Skeletal muscle cell (primary cell): ENCODE measurements around the gene DNAJB12.
"Not testable (repeated sequence)": the region's sequence is repeated elsewhere in the genome, so short reads cannot be mapped to it uniquely, and the experiment has no call there.

Source experiments
- DNase-seq: peaks from one replicate; pipeline ENCODE4 v3.0.0-alpha.2; 2010; ENCODE audit warnings: low read depth
- H3K4me3 ChIP-seq: 2 replicates; pipeline ENCODE4 v1.5.1; 2011; ENCODE audit warnings: low read depth, mild to moderate bottlenecking, control low read depth, low read length, moderate library complexity

The DNAJB12 gene

DNA sequence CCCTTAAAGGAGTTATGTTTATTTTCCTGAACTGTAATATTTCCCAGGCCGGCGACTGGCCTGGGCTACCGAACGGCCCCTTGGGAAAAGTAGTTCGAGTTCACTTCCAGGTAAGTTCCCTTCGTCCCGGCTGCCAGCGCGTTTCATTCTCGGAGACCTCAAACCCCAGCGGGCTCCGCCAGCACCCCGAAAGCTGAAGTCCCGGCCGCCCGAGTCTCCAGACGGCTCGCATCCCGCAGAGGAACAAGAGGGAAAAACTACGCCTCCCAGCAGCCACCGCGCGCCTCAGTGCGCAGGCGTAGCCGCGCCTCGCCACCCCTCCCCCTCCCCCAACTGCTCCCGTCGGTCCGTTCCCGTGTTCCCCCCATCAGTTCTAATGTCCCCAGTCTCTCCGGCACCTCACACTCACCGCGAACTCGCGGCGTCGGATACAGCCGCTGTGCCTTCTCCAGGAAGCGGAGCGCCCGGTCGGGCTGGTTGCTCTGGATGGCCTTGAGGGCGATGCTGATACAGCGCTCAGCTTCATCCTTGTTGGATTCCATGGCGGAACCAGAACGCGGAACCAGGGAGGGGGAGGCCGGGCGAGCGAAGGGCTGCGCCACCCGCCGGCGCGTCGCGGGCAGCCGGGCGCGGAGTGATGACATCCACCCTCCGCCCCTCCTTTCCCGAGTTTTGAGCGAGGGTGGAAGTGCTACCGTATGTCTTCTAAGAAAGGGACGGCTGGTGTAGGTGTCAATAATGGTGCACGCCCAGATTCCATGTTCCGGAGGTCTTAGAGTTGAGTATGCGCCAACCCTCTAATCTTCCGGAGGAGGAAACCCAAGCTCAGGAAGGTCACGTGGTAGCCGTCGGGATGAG lies at the start of gene DNAJB12:
Gene DNAJB12 (minus strand): TSS at position 564 of the 858 bp plus-strand sequence. CDS start 22 bp downstream, at position 542.
- DNase-seq, result peak; percentile 89
- peak within 1 kb of the TSS; percentile 84 for H3K4me3 ChIP-seq

DNA sequence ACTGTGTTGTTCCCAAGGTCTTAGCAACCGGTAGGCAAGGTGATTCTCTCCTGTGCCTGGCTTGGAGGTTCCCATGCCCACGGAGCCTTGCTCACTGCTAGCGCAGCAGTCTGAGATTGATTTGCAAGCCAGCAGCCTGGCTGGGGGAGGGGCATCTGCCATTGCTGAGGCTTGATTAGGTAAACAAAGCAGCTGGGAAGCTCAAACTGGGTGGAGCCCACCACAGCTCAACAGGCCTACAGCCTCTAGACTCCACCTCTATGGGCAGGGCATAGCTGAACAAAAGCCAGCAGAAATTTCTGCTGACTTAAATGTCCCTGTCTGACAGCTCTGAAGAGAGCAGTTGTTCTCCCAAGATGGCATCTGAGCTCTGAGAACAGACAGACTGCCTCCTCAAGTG lies 40.9 kb upstream of the DNAJB12 start:
- not testable (repeated sequence) for H3K4me3 ChIP-seq, DNase-seq

DNA sequence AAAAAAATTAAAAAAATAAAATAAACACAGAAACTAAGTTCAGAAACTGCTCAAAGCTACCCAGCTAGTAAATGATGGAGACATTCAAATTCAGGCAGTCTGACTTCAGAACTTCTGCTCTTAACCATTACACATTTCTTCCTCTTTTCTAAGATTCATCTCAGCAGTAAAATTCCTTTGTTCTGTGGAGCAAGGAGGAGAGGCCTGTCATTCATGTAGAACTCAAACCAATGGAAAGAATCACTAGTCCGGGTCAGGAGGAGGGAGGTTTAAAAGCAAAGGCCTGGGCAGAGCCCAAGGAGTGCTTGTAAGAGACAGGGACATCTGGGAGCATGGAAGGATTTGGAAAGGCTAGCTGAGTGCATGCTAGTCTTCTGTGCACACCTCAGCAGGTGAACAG lies 37.9 kb upstream of the DNAJB12 start:
- no peak for DNase-seq
- no peak overlapping the region for H3K4me3 ChIP-seq

DNA sequence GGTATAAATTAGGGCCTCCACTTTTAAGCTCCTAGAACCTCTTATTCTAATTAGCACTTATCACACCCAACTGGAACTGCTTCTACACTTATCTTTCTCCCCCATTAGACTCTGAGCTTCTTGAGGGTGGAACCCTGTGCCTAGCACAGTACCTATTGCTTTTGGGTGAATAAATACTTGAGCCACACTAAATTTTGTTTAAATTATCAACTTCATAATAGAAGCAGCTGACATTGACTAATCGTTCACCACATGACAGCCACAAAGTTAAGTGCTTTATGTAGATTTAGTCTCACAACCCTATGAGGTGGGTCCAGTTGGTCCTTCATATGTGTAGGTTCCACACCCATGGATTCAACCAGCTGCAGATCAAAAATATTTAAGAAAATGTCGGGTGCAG lies 36.0 kb upstream of the DNAJB12 start:
- H3K4me3 ChIP-seq, result no peak overlapping the region
- no peak for DNase-seq

GRCh38 chr10:72389716-72390115 lies 35.0 kb upstream of the DNAJB12 start:
- no peak for DNase-seq

DNA sequence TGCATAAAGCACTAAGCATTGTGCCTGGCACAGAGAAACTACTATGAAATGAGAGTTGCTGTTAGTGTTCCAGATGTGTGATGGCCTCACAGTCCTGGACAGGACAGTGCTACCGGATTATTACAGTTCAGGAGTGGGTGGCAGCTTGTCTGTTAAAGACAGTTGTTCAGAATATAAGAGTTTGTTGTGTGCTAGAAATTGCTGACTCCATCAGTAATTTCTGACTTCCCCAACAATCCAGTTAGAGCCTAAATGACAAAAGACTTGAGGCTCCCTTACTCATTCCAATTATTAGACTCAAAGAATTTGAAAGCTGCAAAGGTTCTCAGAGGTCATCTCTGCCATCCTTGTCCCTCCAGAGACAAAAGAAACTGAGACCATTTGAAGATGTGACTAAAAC lies 34.3 kb upstream of the DNAJB12 start:
- no peak overlapping the region for H3K4me3 ChIP-seq
- no peak for DNase-seq

More at GRCh38 chr10:72389716-72390115, 35.0 kb upstream of the DNAJB12 start:
- H3K4me3 ChIP-seq, result no peak overlapping the region

GRCh38 chr10:72388062-72388461 lies 33.3 kb upstream of the DNAJB12 start:
- H3K4me3 ChIP-seq, result no peak overlapping the region
- no peak for DNase-seq

GRCh38 chr10:72386916-72387586 lies 32.3 kb upstream of the DNAJB12 start:
- no peak for DNase-seq

GRCh38 chr10:72385724-72386123 lies 31.0 kb upstream of the DNAJB12 start:
- H3K4me3 ChIP-seq, result no peak overlapping the region
- DNase-seq, result no peak

More at GRCh38 chr10:72386916-72387586, 32.3 kb upstream of the DNAJB12 start:
- no peak overlapping the region for H3K4me3 ChIP-seq

DNA sequence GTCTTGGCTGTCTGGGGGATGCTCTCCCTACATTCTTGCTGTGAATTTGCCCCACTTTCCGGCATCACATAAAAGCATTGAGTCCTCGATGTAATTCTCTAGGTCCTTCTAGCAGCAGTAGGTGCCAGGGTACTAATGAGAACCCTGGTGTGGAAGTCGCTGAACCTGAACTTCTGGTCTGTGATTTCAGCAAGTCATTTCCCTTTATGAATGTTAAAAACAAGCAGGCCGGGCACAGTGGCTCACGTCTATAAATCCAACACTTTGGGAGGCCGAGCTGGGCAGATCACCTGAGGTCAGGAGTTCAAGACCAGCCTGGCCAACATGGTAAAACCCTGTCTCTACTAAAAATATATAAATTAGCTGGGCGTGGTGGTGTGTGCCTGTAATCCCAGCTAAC lies 30.3 kb upstream of the DNAJB12 start:
- DNase-seq, H3K4me3 ChIP-seq: not testable (repeated sequence)

DNA sequence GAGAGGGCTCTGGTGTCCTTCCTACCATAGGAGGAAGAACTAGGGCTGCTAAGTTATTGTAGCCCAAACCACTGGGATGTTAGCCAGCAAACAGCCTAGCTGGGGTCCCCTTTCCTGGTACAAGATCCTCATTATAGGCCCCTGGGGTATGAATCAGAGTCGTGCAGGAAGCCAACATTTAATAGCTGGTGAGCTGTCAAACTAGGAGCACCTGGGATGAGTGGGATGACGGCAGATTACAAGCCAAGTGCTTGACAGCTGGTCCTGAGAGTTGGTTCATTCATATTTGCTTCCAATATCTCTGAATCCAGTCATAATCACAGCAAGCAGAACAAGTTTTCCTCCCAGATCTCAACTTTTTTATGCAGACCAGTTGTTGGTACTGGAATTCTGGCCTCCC lies 25.1 kb upstream of the DNAJB12 start:
- H3K4me3 ChIP-seq, result no peak overlapping the region
- peak; percentile 69 for DNase-seq

GRCh38 chr10:72379062-72379461 lies 24.3 kb upstream of the DNAJB12 start:
- no peak for DNase-seq
- H3K4me3 ChIP-seq, result no peak overlapping the region

- DNase-seq, result no peak
- no peak overlapping the region for H3K4me3 ChIP-seq
These were observed 20.9 kb upstream of the DNAJB12 start for GRCh38 chr10:72375585-72375984.

DNA sequence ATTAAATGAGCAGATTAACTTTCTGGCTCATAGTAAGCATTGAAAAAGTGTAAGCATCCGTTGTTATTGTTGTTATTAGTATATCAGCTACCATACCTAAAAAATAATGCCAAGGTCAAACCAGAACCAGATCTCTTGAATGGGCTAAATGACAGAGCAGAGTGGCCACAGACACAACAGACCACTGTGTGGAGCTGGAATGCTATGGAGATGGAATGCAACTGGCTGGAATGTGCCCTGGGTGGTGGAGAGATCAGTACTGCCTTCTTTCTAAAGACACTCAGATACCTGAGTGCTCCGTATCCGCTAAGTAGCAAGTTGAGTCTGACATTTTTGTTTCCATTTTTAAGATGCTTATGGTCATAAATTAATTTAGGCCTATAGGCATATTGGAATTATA lies 20.5 kb upstream of the DNAJB12 start:
- no peak for DNase-seq
- H3K4me3 ChIP-seq, result no peak overlapping the region

- no peak for DNase-seq
- H3K4me3 ChIP-seq, result no peak overlapping the region
These were observed 15.5 kb upstream of the DNAJB12 start for GRCh38 chr10:72370201-72370722.

DNA sequence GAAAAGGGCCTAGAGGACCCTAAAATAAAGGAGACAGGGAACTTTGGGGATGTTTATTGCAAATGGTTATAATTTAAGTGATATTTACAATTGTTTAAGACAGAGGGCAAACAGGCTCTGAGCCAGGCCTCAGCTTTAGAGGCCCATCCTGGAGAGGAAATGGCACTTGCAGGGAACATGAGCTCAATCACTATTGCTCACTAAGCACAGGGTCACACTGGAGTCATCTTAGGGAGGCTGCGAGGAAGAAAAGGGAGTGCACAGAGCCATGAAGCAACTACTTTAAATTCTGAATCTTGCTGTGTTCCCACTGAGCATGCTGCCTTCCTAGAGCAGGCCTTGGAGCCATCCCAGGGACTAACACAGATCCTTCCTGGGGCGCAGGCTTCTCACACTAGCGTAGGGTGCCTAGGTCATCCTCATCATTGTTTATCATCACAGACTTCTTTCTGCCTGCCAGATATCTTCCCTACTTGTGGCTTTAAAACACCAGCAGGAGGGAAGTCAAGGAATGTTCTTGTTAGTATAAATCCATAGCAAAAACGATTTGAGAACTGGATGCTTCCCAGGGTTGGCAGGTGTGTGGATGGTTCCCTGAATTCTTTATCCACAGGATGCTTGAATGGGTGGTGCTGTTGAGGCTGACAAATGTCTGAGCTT lies 12.7 kb upstream of the DNAJB12 start:
- DNase-seq, result no peak
- no peak overlapping the region for H3K4me3 ChIP-seq

DNA sequence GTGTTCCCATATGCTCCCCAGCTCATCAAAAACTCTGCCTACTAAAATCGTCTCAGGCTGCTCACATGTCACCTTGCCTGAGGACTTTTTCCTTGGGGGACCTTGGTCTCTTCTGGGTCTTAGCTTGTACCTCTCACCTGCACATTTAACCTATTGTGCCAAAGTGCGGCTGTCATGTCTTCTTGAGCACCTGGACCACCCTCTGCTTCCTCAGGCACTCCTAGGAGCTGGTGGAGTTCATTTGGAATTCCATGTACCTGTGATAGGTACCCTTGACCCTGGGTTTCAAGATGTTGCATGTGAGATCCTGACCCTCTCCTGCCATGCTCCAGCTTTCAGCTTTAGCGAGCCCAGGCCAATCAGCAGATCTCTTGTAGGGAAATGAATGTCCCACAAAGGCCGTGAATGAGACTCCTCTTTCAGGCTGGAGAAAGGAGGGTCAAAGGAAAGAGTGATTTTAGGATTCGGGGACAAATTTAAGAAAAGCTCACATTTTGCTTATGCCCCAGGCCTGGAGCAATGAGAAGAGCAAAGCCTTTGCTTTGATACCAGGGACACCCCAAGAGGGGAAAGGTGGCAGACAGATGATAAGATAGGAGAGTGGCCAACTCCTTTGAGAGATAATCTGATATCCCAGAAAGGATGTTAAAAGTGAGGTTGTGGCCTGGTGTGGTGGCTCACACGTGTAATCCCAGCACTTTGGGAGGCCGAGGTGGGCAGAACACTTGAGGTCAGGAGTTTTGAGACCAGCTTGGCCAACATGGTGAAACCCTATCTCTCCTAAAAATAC lies 10.6 kb upstream of the DNAJB12 start:
- no peak overlapping the region for H3K4me3 ChIP-seq
- no peak for DNase-seq

DNA sequence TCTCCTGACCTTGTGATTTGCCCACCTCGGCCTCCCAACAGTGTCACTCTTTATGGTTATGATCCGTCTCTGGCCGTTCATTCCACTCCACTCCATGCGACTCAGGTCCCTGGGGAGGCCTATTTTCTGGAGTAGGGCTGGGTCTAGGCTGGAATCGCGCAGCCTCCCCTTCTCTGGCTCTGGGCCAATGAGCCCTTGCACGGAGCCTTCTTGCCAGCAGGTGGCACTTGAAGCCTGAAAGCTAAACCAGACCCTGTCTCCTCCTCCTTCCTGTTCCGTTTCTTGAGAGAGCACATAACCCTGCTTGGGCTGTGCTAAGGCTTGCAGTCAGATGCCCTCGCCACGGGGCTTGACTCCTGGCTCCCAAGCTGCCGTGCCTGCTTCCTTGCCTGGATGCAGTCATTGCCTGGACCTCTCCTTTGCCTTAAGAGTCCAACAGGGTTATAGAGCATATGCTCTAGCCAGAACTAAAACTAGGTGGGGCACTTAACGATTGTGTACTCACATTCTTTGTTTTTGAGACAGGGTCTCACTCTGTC lies 9.6 kb upstream of the DNAJB12 start:
- H3K4me3 ChIP-seq, result no peak overlapping the region
- peak; percentile 78 for DNase-seq

DNA sequence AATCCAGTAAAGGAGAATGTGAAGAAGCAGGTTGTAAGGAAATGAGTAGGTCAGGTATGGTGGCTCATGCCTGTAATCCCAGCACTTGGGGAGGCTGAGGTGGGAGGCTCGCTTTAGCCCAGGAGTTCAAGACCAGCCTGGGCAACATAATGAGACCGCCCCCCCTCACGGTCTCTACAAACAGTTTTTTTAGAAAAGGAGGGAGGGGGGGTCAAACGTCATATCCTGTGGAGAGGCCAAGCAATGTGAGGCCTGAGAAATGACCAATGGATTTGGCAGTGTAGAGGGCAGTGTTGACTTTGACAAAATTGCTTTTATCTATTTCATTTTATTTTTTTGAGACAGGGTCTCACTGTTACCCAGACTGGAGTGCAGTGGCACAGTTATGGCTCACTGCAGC lies 2.3 kb upstream of the DNAJB12 start:
- H3K4me3 ChIP-seq, result no peak overlapping the region
- no peak for DNase-seq
